A673 (cell line): ENCODE results near the gene SIMC1. TPM values are rescaled to one million over a fixed set of nuclear protein-coding genes. Genes with fewer than 3 reads are reported as not detected.

Experiments used
- BruUV-seq: library from RNA; stranded (reverse); fragments of 400-500 nt; replicated peaks from 2 replicates; lab custom pipeline; 2021; lab: Mats Ljungman, UMichigan
- CTCF ChIA-PET: fragments of 300-600 bp; sonication (Branson Sonifier 250); formaldehyde crosslinking; loops from one replicate; lab custom pipeline; 2022; ENCODE audit warnings: antibody characterized with exemption; lab: Charles Lee
- POLR2A ChIA-PET: fragments of 300-600 bp; sonication (Branson Sonifier 250); formaldehyde crosslinking; loops from one replicate; lab custom pipeline; 2022; ENCODE audit warnings: antibody characterized with exemption; ENCODE audit not compliant: low non-redundant PET; lab: Charles Lee
- DNase-seq: peaks from one replicate; pipeline ENCODE4 v3.0.0-alpha.2; 2015; ENCODE audit warnings: low spot score
- H3K27ac ChIP-seq: fragments of 200-600 bp; sonication (generic); 2 replicates; pipeline ENCODE4 v1.5.1; 2016; ENCODE audit warnings: mixed run types, low read depth, mild to moderate bottlenecking, mixed read lengths, antibody characterized with exemption, low read length; ENCODE audit not compliant: poor library complexity, severe bottlenecking
- H3K27me3 ChIP-seq: fragments of 200-600 bp; sonication (generic); replicated peaks from 2 replicates; pipeline ENCODE4 v1.6.1; 2017; ENCODE audit warnings: mixed run types, low read depth, mild to moderate bottlenecking, mixed read lengths, antibody characterized with exemption, low read length; ENCODE audit not compliant: insufficient read depth, poor library complexity
- H3K36me3 ChIP-seq: fragments of 200-600 bp; sonication (generic); 2 replicates; pipeline ENCODE4 v1.6.1; 2016; ENCODE audit warnings: mixed run types, mild to moderate bottlenecking, mixed read lengths, antibody characterized with exemption, low read length; ENCODE audit not compliant: insufficient read depth, poor library complexity, severe bottlenecking
- H3K4me1 ChIP-seq: fragments of 200-600 bp; sonication (generic); 2 replicates; pipeline ENCODE4 v1.6.1; 2017; ENCODE audit warnings: mixed run types, mild to moderate bottlenecking, mixed read lengths, antibody characterized with exemption, low read length; ENCODE audit not compliant: insufficient read depth, poor library complexity, severe bottlenecking
- H3K4me3 ChIP-seq: fragments of 200-600 bp; sonication (generic); 2 replicates; pipeline ENCODE4 v1.5.1; 2016; ENCODE audit warnings: low read depth, mixed run types, mild to moderate bottlenecking, mixed read lengths, low read length; ENCODE audit not compliant: poor library complexity, severe bottlenecking
- H3K9me3 ChIP-seq: fragments of 200-600 bp; sonication (generic); 2 replicates; pipeline ENCODE4 v1.6.1; 2016; ENCODE audit warnings: mixed run types, low read depth, mild to moderate bottlenecking, mixed read lengths, antibody characterized with exemption, low read length; ENCODE audit not compliant: poor library complexity, severe bottlenecking
- EZH2 ChIP-seq: fragments of 200-600 bp; sonication (generic); IDR thresholded peaks from 2 replicates; pipeline ENCODE4 v1.6.1; 2017; ENCODE audit warnings: borderline replicate concordance, low read depth, mild to moderate bottlenecking, mixed read lengths, antibody characterized with exemption, low read length; ENCODE audit not compliant: poor library complexity, severe bottlenecking
- intact Hi-C: fragments of 100-400 bp; cut with micrococcal nuclease; formaldehyde crosslinking; loops from one replicate; pipeline ENCODE4 v1.10.0; 2022; ENCODE audit not compliant: unreplicated experiment
- total RNA-seq: library from RNA; stranded (reverse); gene quantifications from 2 replicates; pipeline ENCODE4 v1.2.3, GENCODE V29; 2021
- TF ChIP-seq, protein P1 (sequence below): fragments of 300-800, 200-600 bp; sonication (generic); conservative IDR thresholded peaks from 2 replicates; pipeline ENCODE4 v1.5.1; 2017; ENCODE audit warnings: low read depth, mild to moderate bottlenecking, antibody characterized with exemption, low read length, moderate library complexity, mixed read lengths

The SIMC1 gene
- total RNA-seq, 1 experiment from 2014 or later, result 26.6 TPM

GRCh38 chr5:176360894-176361436 lies 122.7 kb downstream of the SIMC1 start:
- intact Hi-C loops, result loop anchor here (5.0 kb wide), 1 partner anchor 176 kb away; the partner anchor contains the start of gene RNF44
- POLR2A ChIA-PET, result no interaction called here
- H3K27ac ChIP-seq, result peak overlapping the region; percentile 88
- H3K36me3 ChIP-seq, result peaks cover 14% of the 10 kb centered on the region
- peaks cover 4% of the 10 kb centered on the region for H3K4me1 ChIP-seq
- peak overlapping the region; percentile 95 for H3K4me3 ChIP-seq
- DNase-seq, result peak; percentile 7
- H3K27me3 ChIP-seq, result no peaks in the 10 kb centered on the region
- BruUV-seq, result TSS peak; percentile 47
- CTCF ChIA-PET, result no interaction called here
- no peaks in the 10 kb centered on the region for H3K9me3 ChIP-seq
- no peak for TF ChIP-seq EZH2
- TF ChIP-seq, protein P1, sequence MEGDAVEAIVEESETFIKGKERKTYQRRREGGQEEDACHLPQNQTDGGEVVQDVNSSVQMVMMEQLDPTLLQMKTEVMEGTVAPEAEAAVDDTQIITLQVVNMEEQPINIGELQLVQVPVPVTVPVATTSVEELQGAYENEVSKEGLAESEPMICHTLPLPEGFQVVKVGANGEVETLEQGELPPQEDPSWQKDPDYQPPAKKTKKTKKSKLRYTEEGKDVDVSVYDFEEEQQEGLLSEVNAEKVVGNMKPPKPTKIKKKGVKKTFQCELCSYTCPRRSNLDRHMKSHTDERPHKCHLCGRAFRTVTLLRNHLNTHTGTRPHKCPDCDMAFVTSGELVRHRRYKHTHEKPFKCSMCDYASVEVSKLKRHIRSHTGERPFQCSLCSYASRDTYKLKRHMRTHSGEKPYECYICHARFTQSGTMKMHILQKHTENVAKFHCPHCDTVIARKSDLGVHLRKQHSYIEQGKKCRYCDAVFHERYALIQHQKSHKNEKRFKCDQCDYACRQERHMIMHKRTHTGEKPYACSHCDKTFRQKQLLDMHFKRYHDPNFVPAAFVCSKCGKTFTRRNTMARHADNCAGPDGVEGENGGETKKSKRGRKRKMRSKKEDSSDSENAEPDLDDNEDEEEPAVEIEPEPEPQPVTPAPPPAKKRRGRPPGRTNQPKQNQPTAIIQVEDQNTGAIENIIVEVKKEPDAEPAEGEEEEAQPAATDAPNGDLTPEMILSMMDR, result no peak

- peaks cover 4% of the 10 kb centered on the region for H3K4me1 ChIP-seq
- ChIA-PET POLR2A (interaction anchor here (0.6 kb wide), 1 partner anchor 156 kb away, joined by 3 read pairs; no protein-coding TSS in a partner anchor), CTCF (interaction anchor here (0.7 kb wide), 1 partner anchor 632 kb away, joined by 3 read pairs; no protein-coding TSS in a partner anchor)
- peak; percentile 91 for DNase-seq
- H3K4me3 ChIP-seq, result peak within 1 kb of the TSS; percentile 95
- no peaks in the 10 kb centered on the region for H3K9me3 ChIP-seq
- H3K36me3 ChIP-seq, result peaks cover 14% of the 10 kb centered on the region
- TF ChIP-seq EZH2, result no peak
- TF ChIP-seq, protein P1, result no peak; the same call in 1 of the 2 replicates
- peak within 1 kb of the TSS; percentile 88 for H3K27ac ChIP-seq
- BruUV-seq, result no TSS peak
- H3K27me3 ChIP-seq, result no peaks in the 10 kb centered on the region
- intact Hi-C loops, result loop anchor here (5.0 kb wide), 1 partner anchor 176 kb away; the partner anchor contains the start of gene RNF44
Measured at GRCh38 chr5:176361437-176362232, 123.4 kb downstream of the SIMC1 start, which contains the start of gene KIAA1191. TSS of gene KIAA1191 (minus strand) at chr5:176361764. CDS start at chr5:176359508, 2,256 bp downstream.

DNA sequence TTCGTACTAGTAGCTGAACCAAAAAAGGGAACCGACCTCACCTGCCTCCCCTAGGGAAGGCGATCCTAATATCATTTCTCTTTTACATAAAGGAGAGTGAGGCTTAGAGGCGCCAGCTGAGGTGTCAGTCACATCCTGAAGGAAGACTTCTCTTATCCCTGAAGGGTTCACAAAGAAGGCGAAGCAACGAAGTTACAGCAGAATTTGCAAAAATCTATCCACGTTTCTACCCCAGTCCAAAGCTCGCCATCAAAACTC lies 123.9 kb downstream of the SIMC1 start:
- Histone ChIP-seq H3K4me1 (peaks cover 4% of the 10 kb centered on the region), H3K36me3 (peaks cover 13% of the 10 kb centered on the region), H3K27ac (no peak overlapping the region), H3K27me3 (no peaks in the 10 kb centered on the region), H3K4me3 (peak overlapping the region; percentile 95), H3K9me3 (no peaks in the 10 kb centered on the region)
- ChIA-PET POLR2A (interaction anchor here (0.6 kb wide), 1 partner anchor 156 kb away, joined by 3 read pairs; no protein-coding TSS in a partner anchor), CTCF (interaction anchor here (0.7 kb wide), 1 partner anchor 632 kb away, joined by 3 read pairs; no protein-coding TSS in a partner anchor)
- no TSS peak for BruUV-seq
- TF ChIP-seq, protein P1, result no peak
- no peak for TF ChIP-seq EZH2
- intact Hi-C loops, result loop anchor here (5.0 kb wide), 1 partner anchor 175 kb away; the partner anchor contains the start of gene RNF44
- no peak for DNase-seq
